ENCODE results near the gene MIPOL1.
"Not testable (repeated sequence)": the region's sequence is repeated elsewhere in the genome, so short reads cannot be mapped to it uniquely, and the experiment has no call there.

The MIPOL1 gene

DNA sequence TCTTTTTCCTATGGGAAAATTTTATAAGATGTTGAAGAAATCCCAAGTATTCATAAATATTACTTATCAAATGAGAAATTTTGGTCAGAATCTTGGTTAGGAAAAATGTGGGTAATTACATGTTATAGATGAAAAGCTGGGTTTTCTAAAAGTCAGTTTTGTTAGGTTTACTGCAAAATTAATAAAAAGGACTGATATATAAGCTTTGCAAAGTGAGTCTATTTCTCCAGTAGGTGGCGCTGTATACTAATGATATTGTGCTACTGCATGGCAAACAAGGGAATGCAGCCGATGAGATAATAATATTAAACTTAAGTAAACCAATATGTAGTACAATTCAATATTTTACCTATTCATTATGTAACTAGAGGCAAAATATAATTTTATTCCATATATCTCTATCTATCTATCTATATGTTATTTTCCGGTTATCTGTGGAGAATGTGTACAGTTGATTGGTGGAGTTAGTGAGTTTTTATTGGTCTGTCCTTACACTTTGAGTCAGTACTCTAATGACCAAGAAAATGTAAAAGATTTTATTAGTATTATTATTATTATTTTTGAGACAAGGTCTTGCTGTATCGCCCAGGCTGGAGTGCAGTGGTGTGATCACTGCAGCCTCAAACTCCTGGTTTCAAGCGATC is 32.9 kb downstream of the MIPOL1 start:
- Histone ChIP-seq H3K4me1 (ENCODE audit: control insufficient read depth, insufficient read depth, low read length, poor library complexity, severe bottlenecking) (no peaks in the 10 kb centered on the region), H3K27ac (ENCODE audit: insufficient read depth, low read length, poor library complexity, severe bottlenecking) (no peak overlapping the region), H3K9me3 (ENCODE audit: control insufficient read depth, low read length) (no peaks in the 10 kb centered on the region), H3K4me3 (ENCODE audit: insufficient read depth, low read depth, low read length, poor library complexity, severe bottlenecking) (no peak overlapping the region), H3K36me3 (ENCODE audit: control insufficient read depth, insufficient read depth, low read length) (no peaks in the 10 kb centered on the region), H3K27me3 (replicated peaks; ENCODE audit: control insufficient read depth, insufficient read depth, low read length, poor library complexity, severe bottlenecking) (no peaks in the 10 kb centered on the region)
- DNase-seq: no peak

- no peaks in the 10 kb centered on the region for H3K27me3 ChIP-seq (replicated peaks; ENCODE audit: control insufficient read depth, insufficient read depth, low read length, poor library complexity, severe bottlenecking)
- no peaks in the 10 kb centered on the region for H3K36me3 ChIP-seq (ENCODE audit: control insufficient read depth, insufficient read depth, low read length)
- DNase-seq: no peak
- H3K9me3 ChIP-seq (ENCODE audit: control insufficient read depth, low read length): no peaks in the 10 kb centered on the region
- H3K4me1 ChIP-seq (ENCODE audit: control insufficient read depth, insufficient read depth, low read length, poor library complexity, severe bottlenecking): no peaks in the 10 kb centered on the region
- H3K27ac ChIP-seq (ENCODE audit: insufficient read depth, low read length, poor library complexity, severe bottlenecking): no peak overlapping the region
- H3K4me3 ChIP-seq (ENCODE audit: insufficient read depth, low read depth, low read length, poor library complexity, severe bottlenecking): no peak overlapping the region
These were observed 35.3 kb downstream of the MIPOL1 start for GRCh38 chr14:37232907-37233481.

DNA sequence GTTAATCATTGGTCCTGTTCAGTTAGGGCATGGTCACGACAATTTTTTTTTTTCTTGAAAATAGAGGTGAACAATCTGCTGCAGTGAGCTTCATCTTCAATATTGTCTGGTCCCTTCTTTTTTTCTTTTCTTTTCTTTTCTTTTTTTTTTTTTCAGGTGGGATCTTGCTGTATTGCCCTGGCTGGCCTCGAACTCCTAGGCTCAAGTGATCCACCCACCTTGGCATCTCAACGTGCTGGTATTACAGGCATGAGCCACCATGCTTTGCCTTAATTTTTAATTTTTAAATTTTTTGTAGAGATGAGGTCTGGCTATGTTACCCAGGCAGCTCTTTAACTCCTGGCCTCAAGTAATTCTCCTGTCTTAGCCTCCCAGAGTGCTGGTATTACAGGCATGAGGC is 36.5 kb downstream of the MIPOL1 start:
- H3K27ac ChIP-seq (ENCODE audit: insufficient read depth, low read length, poor library complexity, severe bottlenecking): no peak overlapping the region
- no peaks in the 10 kb centered on the region for H3K27me3 ChIP-seq (replicated peaks; ENCODE audit: control insufficient read depth, insufficient read depth, low read length, poor library complexity, severe bottlenecking)

DNA sequence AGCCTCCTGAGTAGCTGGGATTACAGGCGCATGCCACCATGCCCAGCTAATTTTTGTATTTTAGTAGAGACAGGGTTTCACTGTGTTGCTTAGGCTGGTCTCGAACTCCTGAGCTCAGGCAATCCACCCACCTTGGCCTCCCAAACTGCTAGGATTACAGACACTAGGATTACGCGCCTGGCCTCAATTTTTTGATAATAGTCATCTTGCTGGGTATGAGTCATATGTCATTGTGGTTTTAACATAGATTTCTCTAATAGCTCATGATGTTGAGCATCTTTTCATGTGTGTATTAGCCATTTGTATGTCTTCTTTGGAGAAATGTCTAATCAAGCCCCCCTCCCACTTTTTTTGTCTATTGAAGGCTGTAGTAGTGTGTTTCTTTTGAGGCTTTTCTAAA is 38.3 kb downstream of the MIPOL1 start:
- not testable (repeated sequence) for H3K4me1 ChIP-seq (ENCODE audit: control insufficient read depth, insufficient read depth, low read length, poor library complexity, severe bottlenecking); H3K36me3 ChIP-seq (ENCODE audit: control insufficient read depth, insufficient read depth, low read length); DNase-seq; H3K27me3 ChIP-seq (replicated peaks; ENCODE audit: control insufficient read depth, insufficient read depth, low read length, poor library complexity, severe bottlenecking); H3K9me3 ChIP-seq (ENCODE audit: control insufficient read depth, low read length); H3K27ac ChIP-seq (ENCODE audit: insufficient read depth, low read length, poor library complexity, severe bottlenecking); H3K4me3 ChIP-seq (ENCODE audit: insufficient read depth, low read depth, low read length, poor library complexity, severe bottlenecking)

More for the DNA sequence above, 36.5 kb downstream of the MIPOL1 start:
- Histone ChIP-seq H3K4me3 (ENCODE audit: insufficient read depth, low read depth, low read length, poor library complexity, severe bottlenecking) (no peak overlapping the region), H3K36me3 (ENCODE audit: control insufficient read depth, insufficient read depth, low read length) (no peaks in the 10 kb centered on the region), H3K4me1 (ENCODE audit: control insufficient read depth, insufficient read depth, low read length, poor library complexity, severe bottlenecking) (no peaks in the 10 kb centered on the region), H3K9me3 (ENCODE audit: control insufficient read depth, low read length) (no peaks in the 10 kb centered on the region)
- DNase-seq: no peak

DNA sequence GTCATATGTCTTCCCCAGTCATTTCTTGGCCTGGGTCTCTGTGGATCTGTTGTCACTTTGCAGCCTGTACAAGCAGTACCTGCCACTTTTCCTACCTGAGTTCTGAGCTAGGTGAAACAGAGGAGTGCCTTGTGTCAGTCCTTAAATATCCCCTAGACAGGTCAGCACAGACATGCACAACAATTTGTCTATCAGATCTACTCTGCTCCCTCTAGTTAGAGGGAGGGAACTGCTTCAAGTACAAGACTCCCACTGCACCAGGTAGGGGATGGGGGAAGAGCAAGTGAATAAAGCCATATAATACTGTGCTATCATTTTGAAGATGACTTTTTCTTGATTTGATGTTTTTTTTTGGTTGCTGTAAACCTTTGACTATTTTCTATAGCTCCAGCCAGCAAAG is 39.4 kb downstream of the MIPOL1 start:
- Histone ChIP-seq H3K9me3 (ENCODE audit: control insufficient read depth, low read length) (no peaks in the 10 kb centered on the region), H3K4me3 (ENCODE audit: insufficient read depth, low read depth, low read length, poor library complexity, severe bottlenecking) (no peak overlapping the region), H3K36me3 (ENCODE audit: control insufficient read depth, insufficient read depth, low read length) (no peaks in the 10 kb centered on the region), H3K4me1 (ENCODE audit: control insufficient read depth, insufficient read depth, low read length, poor library complexity, severe bottlenecking) (no peaks in the 10 kb centered on the region), H3K27me3 (replicated peaks; ENCODE audit: control insufficient read depth, insufficient read depth, low read length, poor library complexity, severe bottlenecking) (no peaks in the 10 kb centered on the region), H3K27ac (ENCODE audit: insufficient read depth, low read length, poor library complexity, severe bottlenecking) (no peak overlapping the region)
- no peak for DNase-seq

GRCh38 chr14:37237735-37238200 is 40.0 kb downstream of the MIPOL1 start:
- Histone ChIP-seq H3K4me1 (ENCODE audit: control insufficient read depth, insufficient read depth, low read length, poor library complexity, severe bottlenecking) (no peaks in the 10 kb centered on the region), H3K36me3 (ENCODE audit: control insufficient read depth, insufficient read depth, low read length) (no peaks in the 10 kb centered on the region)

GRCh38 chr14:37241198-37241597 is 43.5 kb downstream of the MIPOL1 start:
- no peaks in the 10 kb centered on the region for H3K4me1 ChIP-seq (ENCODE audit: control insufficient read depth, insufficient read depth, low read length, poor library complexity, severe bottlenecking)
- no peaks in the 10 kb centered on the region for H3K36me3 ChIP-seq (ENCODE audit: control insufficient read depth, insufficient read depth, low read length)
- no peak overlapping the region for H3K27ac ChIP-seq (ENCODE audit: insufficient read depth, low read length, poor library complexity, severe bottlenecking)
- no peaks in the 10 kb centered on the region for H3K9me3 ChIP-seq (ENCODE audit: control insufficient read depth, low read length)
- no peak overlapping the region for H3K4me3 ChIP-seq (ENCODE audit: insufficient read depth, low read depth, low read length, poor library complexity, severe bottlenecking)
- no peak for DNase-seq
- H3K27me3 ChIP-seq (replicated peaks; ENCODE audit: control insufficient read depth, insufficient read depth, low read length, poor library complexity, severe bottlenecking): no peaks in the 10 kb centered on the region

More at GRCh38 chr14:37237735-37238200, 40.0 kb downstream of the MIPOL1 start:
- DNase-seq: no peak
- Histone ChIP-seq H3K4me3 (ENCODE audit: insufficient read depth, low read depth, low read length, poor library complexity, severe bottlenecking) (no peak overlapping the region), H3K9me3 (ENCODE audit: control insufficient read depth, low read length) (no peaks in the 10 kb centered on the region), H3K27me3 (replicated peaks; ENCODE audit: control insufficient read depth, insufficient read depth, low read length, poor library complexity, severe bottlenecking) (no peaks in the 10 kb centered on the region), H3K27ac (ENCODE audit: insufficient read depth, low read length, poor library complexity, severe bottlenecking) (no peak overlapping the region)

GRCh38 chr14:37246427-37246829 is 48.7 kb downstream of the MIPOL1 start:
- Histone ChIP-seq H3K4me3 (ENCODE audit: insufficient read depth, low read depth, low read length, poor library complexity, severe bottlenecking) (no peak overlapping the region), H3K4me1 (ENCODE audit: control insufficient read depth, insufficient read depth, low read length, poor library complexity, severe bottlenecking) (no peaks in the 10 kb centered on the region), H3K27ac (ENCODE audit: insufficient read depth, low read length, poor library complexity, severe bottlenecking) (no peak overlapping the region), H3K9me3 (ENCODE audit: control insufficient read depth, low read length) (no peaks in the 10 kb centered on the region), H3K27me3 (replicated peaks; ENCODE audit: control insufficient read depth, insufficient read depth, low read length, poor library complexity, severe bottlenecking) (no peaks in the 10 kb centered on the region), H3K36me3 (ENCODE audit: control insufficient read depth, insufficient read depth, low read length) (no peaks in the 10 kb centered on the region)
- DNase-seq: no peak

DNA sequence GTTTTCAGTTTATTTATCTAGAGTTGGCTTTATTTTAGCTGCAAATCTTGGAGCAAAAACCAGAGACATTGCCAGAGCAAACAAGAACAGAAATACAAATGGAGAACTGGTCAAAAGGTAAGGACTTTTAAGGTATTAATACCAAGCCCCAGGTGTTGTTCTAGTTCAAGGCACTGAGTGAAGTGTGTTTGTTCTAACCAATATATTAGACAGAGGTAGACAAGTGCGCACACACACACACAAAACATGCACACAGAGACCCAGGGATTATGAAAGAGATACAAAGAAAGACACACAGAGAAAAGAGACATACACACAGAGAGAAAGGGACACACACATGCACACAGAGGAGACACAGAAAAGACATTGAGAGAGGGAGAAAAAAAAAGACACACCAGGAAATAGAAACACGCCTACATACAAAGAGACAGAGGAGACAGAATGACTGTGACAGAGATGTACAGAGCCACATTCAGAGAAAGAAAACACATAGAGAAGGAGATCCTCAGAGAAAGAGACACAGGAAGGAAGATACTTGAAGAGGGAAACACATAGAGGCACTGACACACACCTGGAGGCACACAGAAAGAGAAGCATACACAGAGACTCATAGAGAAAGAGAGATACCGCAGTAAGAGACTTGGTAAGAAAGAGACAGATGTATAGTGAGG is 50.2 kb downstream of the MIPOL1 start:
- no peak overlapping the region for H3K4me3 ChIP-seq (ENCODE audit: insufficient read depth, low read depth, low read length, poor library complexity, severe bottlenecking)
- no peaks in the 10 kb centered on the region for H3K4me1 ChIP-seq (ENCODE audit: control insufficient read depth, insufficient read depth, low read length, poor library complexity, severe bottlenecking)
- no peaks in the 10 kb centered on the region for H3K36me3 ChIP-seq (ENCODE audit: control insufficient read depth, insufficient read depth, low read length)
- H3K9me3 ChIP-seq (ENCODE audit: control insufficient read depth, low read length): no peaks in the 10 kb centered on the region
- no peak overlapping the region for H3K27ac ChIP-seq (ENCODE audit: insufficient read depth, low read length, poor library complexity, severe bottlenecking)
- no peak for DNase-seq
- H3K27me3 ChIP-seq (replicated peaks; ENCODE audit: control insufficient read depth, insufficient read depth, low read length, poor library complexity, severe bottlenecking): no peaks in the 10 kb centered on the region

- DNase-seq: no peak
- no peaks in the 10 kb centered on the region for H3K27me3 ChIP-seq (replicated peaks; ENCODE audit: control insufficient read depth, insufficient read depth, low read length, poor library complexity, severe bottlenecking)
- H3K9me3 ChIP-seq (ENCODE audit: control insufficient read depth, low read length): no peaks in the 10 kb centered on the region
- H3K4me1 ChIP-seq (ENCODE audit: control insufficient read depth, insufficient read depth, low read length, poor library complexity, severe bottlenecking): no peaks in the 10 kb centered on the region
- no peak overlapping the region for H3K27ac ChIP-seq (ENCODE audit: insufficient read depth, low read length, poor library complexity, severe bottlenecking)
- H3K4me3 ChIP-seq (ENCODE audit: insufficient read depth, low read depth, low read length, poor library complexity, severe bottlenecking): no peak overlapping the region
- no peaks in the 10 kb centered on the region for H3K36me3 ChIP-seq (ENCODE audit: control insufficient read depth, insufficient read depth, low read length)
These were observed 54.0 kb downstream of the MIPOL1 start for GRCh38 chr14:37251775-37252174.
